Endothelial cell of coronary artery (primary cell): ENCODE results near the gene APLNR. TPM values are rescaled to one million over a fixed set of nuclear protein-coding genes. Genes with fewer than 3 reads are reported as not detected.

ENCODE experiments used
- total RNA-seq: library from RNA; depleted of rRNA; stranded (reverse); fragments of >200 nt; gene quantifications from 2 replicates; pipeline ENCODE4 v1.2.3, GENCODE V29; 2014

APLNR gene
- total RNA-seq: under 0.01 TPM in 2 replicates

DNA sequence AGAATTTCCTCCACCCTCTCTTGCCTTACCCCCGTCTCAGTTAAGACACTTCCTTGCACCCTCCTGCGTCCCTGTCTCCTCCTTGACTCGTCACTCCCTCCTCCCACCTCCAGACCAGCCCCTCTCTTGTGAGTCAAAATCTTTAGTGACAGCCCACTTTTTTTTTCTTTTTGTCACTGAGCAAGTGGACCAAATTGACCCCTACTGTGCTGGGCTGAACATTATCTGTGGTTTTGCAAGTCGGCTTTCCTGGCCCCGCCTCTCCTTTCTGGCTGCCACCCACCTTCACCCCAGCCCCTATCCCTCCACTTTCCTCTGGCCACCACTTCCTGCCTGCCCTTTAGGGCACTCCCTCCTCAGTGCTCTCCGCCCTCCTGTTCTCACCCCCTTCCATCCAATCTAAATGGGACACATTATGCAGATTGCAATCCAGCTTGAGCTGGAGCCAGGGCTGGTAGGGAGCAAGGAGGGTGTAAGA, at the start of gene APLNR:
Gene APLNR, minus strand, starts transcription at position 47 of the 478 bp plus-strand sequence. CDS start 246 bp downstream, outside the sequence.

Other genes with a start within 250 kb of the APLNR start
- gene OR5AK2, start 248.3 kb downstream of the APLNR start, total RNA-seq: not detected in 2 replicates
- gene LRRC55, start 55.3 kb downstream of the APLNR start, total RNA-seq: not detected in 2 replicates
- 68.3 and 78.1 TPM in 2 replicates for gene TNKS1BP1, start 87.7 kb upstream of the APLNR start, total RNA-seq
- gene SSRP1, start 98.6 kb upstream of the APLNR start, total RNA-seq: 95.3 and 97.3 TPM in 2 replicates
- gene P2RX3, start 101.1 kb upstream of the APLNR start, total RNA-seq: not detected in 2 replicates
- gene PRG3, start 143.9 kb upstream of the APLNR start, total RNA-seq: not detected in 2 replicates
- 0.27 TPM in 1 of 2 replicates, not detected in the other for gene PRG2, start 153.4 kb upstream of the APLNR start, total RNA-seq
- gene SLC43A3, start 189.9 kb upstream of the APLNR start, total RNA-seq: 30.2 and 32.1 TPM in 2 replicates
- under 0.01 TPM in 1 of 2 replicates, not detected in the other for gene RTN4RL2, start 223.3 kb upstream of the APLNR start, total RNA-seq